ENCODE data around the gene NDUFS2.

- no peak for TF ChIP-seq CTCF (IDR thresholded peaks at IDR 0.05)
- no peak for TF ChIP-seq POLR2A (IDR thresholded peaks at IDR 0.05)
Observed at GRCh38 chr1:161250829-161251228, 48.7 kb downstream of the NDUFS2 start.

Measured in lower leg skin (tissue), 3 donors.